HFF-Myc (cell line): ENCODE measurements around the gene RHBDF1.

Experiments used
- DNase-seq: peaks from one replicate; pipeline ENCODE4 v3.0.0-alpha.2; 2011; ENCODE audit warnings: low read depth; ENCODE audit errors: extremely low read depth
- H3K4me3 ChIP-seq: replicated peaks from 2 replicates; pipeline ENCODE4 v1.5.1; 2011; ENCODE audit warnings: low read depth, mild to moderate bottlenecking, control low read depth, low read length
- TF ChIP-seq, protein P1 (sequence below): IDR thresholded peaks from 2 replicates; pipeline ENCODE4 v1.5.1; 2012; ENCODE audit warnings: mild to moderate bottlenecking, low read depth, low read length, control low read depth; ENCODE audit errors: missing control alignments

Gene RHBDF1

DNA sequence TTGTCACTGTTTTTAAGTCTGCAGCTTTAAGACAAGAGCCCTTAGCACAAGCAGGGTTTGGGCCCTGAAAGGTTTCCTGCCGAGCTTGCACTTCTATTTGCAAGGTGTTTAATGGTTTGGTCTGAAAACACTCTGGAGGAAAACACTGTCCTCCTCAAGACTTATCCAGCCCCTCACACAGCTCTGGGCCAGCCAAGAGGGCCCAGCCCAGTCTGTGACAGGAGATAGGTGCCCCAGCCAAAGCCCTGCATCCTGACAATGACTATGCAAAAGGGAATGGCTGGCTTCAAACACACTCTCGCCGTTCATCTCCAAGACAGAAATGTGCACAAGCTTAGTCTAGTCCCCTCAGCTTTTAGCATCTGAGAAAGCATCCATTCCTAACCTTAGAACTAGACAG is 32.5 kb upstream of the RHBDF1 start:
- TF ChIP-seq, protein P1, sequence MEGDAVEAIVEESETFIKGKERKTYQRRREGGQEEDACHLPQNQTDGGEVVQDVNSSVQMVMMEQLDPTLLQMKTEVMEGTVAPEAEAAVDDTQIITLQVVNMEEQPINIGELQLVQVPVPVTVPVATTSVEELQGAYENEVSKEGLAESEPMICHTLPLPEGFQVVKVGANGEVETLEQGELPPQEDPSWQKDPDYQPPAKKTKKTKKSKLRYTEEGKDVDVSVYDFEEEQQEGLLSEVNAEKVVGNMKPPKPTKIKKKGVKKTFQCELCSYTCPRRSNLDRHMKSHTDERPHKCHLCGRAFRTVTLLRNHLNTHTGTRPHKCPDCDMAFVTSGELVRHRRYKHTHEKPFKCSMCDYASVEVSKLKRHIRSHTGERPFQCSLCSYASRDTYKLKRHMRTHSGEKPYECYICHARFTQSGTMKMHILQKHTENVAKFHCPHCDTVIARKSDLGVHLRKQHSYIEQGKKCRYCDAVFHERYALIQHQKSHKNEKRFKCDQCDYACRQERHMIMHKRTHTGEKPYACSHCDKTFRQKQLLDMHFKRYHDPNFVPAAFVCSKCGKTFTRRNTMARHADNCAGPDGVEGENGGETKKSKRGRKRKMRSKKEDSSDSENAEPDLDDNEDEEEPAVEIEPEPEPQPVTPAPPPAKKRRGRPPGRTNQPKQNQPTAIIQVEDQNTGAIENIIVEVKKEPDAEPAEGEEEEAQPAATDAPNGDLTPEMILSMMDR = no peak
- DNase-seq = no peak
- H3K4me3 ChIP-seq = no peak overlapping the region

DNA sequence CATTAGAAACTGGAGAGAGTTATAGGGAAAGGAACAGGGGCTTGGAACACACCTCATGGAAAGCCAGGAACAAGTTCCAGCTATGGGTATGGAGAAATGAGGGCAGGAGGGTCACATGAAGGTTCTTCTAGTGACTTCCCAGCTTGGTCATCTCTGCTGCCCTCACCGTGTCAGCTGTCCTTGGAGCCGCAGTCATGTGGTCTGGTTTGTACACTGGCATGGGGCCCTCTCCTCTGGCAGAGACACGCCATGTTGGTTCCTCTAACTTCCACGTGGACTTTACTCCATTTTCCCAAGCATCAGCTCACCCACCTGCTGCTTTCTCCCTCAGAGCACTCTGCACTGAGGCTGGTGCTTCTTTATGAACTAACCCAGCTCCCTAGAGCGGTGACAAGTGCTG is 31.9 kb upstream of the RHBDF1 start:
- no peak overlapping the region for H3K4me3 ChIP-seq
- no peak for DNase-seq
- TF ChIP-seq, protein P1 = no peak

DNA sequence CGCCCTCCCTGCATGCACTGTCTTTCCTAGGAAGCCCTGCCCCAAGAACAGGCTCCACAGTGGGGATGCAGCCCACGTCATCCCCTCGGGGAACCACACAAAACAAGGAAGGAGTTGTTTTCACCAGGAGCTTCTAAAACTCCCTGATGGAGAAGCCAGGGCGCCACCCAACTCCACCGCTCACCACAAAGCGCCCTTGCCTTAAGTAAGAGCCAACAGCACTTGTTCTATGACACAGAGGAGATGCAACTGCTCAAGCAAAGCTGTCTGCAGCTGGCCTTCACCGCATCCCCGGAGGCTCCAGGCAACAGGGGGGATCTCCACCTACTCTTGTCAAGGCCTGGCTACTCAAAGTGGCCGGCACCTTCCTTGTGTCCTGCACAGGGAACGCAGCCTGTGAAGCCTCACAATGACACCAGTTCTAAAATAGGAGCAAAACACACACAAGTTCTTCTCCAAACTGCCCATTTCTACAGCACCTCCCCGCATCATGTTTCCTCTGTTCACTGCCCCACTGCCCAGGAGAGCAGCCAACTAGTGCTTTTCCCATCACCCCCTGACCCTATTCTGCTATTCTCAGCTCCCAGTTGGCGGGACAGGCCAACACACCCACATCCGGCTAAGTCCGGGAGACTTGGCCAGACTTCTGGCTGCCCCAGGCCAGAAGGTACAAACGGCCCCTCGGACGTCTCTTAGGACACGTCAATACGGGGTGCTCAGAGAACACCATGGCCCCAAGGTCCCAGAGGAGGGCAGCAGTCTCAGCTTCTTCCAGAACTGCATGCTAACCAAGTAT is 29.8 kb upstream of the RHBDF1 start:
- TF ChIP-seq, protein P1 = no peak
- no peak for DNase-seq
- H3K4me3 ChIP-seq = no peak overlapping the region

DNA sequence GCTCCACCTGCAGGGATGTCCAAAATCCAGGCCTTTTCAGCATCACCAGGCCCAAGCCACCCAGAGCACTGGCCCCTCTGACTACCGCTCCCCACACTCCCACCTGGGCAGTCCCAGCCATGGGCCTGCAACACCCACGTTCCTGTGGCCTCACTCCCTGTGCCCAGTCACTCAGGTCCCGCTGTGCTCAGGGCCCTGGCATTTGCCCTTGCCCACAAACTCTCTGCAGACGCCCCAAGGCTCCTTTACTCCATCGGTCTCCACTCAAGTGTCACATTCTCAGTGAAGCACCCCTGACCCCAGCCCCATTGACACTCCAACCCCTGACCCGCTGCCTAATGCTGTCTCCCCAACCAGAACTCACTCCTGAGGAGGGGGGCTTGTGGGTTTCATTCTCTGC is 29.2 kb upstream of the RHBDF1 start:
- TF ChIP-seq, protein P1 = no peak
- H3K4me3 ChIP-seq = no peak overlapping the region
- DNase-seq = no peak

DNA sequence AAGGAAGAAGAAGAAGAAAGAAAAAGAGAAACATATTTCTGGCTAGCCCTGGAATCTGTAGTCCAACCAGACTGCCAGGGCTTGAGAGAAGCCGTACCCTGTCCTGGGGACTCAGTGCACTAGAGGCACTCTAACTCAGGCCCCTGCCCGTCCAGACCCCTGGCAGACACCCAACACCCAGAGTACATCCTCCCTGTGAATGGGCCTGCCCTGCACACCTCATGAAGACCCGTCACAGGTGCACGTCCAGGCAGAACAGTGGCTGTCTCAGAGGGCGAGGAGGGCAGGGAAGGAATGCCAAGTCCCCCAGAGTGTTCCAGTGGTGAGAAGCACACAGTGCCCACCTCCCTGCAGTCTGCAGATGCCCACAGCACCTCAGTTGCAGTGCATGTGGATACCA is 28.6 kb upstream of the RHBDF1 start:
- H3K4me3 ChIP-seq = no peak overlapping the region
- no peak for DNase-seq
- TF ChIP-seq, protein P1 = no peak

DNA sequence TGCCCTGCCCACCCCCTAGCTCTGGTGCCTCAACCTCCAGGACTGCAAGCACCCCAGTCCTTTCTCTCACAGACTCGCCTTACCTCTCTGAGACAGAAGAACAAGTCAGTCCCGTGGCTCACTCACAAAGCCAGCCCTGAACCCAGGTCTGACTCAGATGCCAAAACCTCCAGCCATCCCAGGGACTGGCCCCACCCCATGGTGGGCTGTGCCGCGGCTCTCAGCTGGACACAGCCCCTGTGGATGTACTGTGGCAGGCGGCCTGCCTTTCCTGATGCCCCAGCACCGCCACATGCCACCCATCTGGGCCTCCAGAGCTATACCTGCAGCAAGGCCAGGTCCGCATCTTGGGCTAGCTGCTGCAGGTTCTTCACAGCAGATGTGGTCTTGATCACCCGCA is 25.4 kb upstream of the RHBDF1 start:
- TF ChIP-seq, protein P1 = no peak
- no peak overlapping the region for H3K4me3 ChIP-seq
- no peak for DNase-seq
